HCT116 (cell line): ENCODE data around the gene TMEM52. TPM values are rescaled to one million over a fixed set of nuclear protein-coding genes. Genes with fewer than 3 reads are reported as not detected.
"Not testable (repeated sequence)": the region's sequence is repeated elsewhere in the genome, so short reads cannot be mapped to it uniquely, and the experiment has no call there.

Source experiments
- ATAC-seq: fragments of 200-7000 bp; cut with Tn5 transposase; 2 replicates; pipeline ENCODE4 v1.9.1; 2020; ENCODE audit warnings: mild to moderate bottlenecking, moderate library complexity
- BruUV-seq: library from RNA; stranded (reverse); fragments of 400-500 nt; replicated peaks from 2 replicates; lab custom pipeline; 2021; lab: Mats Ljungman, UMichigan
- CTCF ChIA-PET: fragments of 300-600 bp; sonication (Branson Sonifier 250); formaldehyde crosslinking; loops from one replicate; lab custom pipeline; 2021; ENCODE audit warnings: antibody characterized with exemption; lab: Charles Lee
- POLR2A ChIA-PET: fragments of 300-600, 350-600 bp; sonication (Branson Sonifier 250); formaldehyde crosslinking; loops from one replicate; lab custom pipeline; 2021; ENCODE audit warnings: antibody characterized with exemption; lab: Charles Lee
- RAD21 ChIA-PET, 2 experiments: fragments of 300-600 bp; sonication (Branson Sonifier 250); formaldehyde crosslinking; loops; one replicate each; lab custom pipeline; 2023; ENCODE audit warnings: low total read pairs in 2 of 2; ENCODE audit not compliant: uncharacterized antibody in 2 of 2, unreplicated experiment in 2 of 2, low non-redundant PET in 1 of 2; lab: Charles Lee
- DNase-seq: peaks from one replicate; pipeline ENCODE4 v3.0.0-alpha.2; 2010; ENCODE audit warnings: low read depth, low spot score
- H2AFZ ChIP-seq: fragments of 200-600 bp; shearing (Covaris generic), sonication (generic); 2 replicates; pipeline ENCODE4 v1.6.1; 2017; ENCODE audit warnings: low read depth, mixed run types, mixed read lengths, antibody characterized with exemption, low read length; ENCODE audit not compliant: poor library complexity, severe bottlenecking
- H3K27ac ChIP-seq: 2 replicates; pipeline ENCODE4 v1.5.1; 2012; ENCODE audit warnings: low read depth, low read length
- H3K27me3 ChIP-seq: fragments of 200-600 bp; sonication (generic); 2 replicates; pipeline ENCODE4 v1.6.1; 2016; ENCODE audit warnings: mixed run types, low read length, mixed read lengths; ENCODE audit not compliant: insufficient read depth
- H3K36me3 ChIP-seq, 2 experiments: fragments of 200-500 bp in 1 of 2; fragments of 200-600 bp in 1 of 2; sonication (Bioruptor generic) in 1 of 2; sonication (generic) in 1 of 2; 2 replicates each; pipeline versions ENCODE4 v1.5.1 to v1.6.1; 2014 to 2016; ENCODE audit warnings: low read length in 2 of 2, inconsistent platforms in 1 of 2, mixed read lengths in 1 of 2, mixed run types in 1 of 2; ENCODE audit not compliant: insufficient read depth in 2 of 2, control insufficient read depth in 1 of 2
- H3K4me1 ChIP-seq, 2 experiments: fragments of 200-600 bp in 1 of 2; sonication (generic) in 1 of 2; 2 replicates each; pipeline versions ENCODE4 v1.5.1 to v1.6.1; 2012 to 2017; ENCODE audit warnings: low read length in 2 of 2, inconsistent platforms in 1 of 2, mild to moderate bottlenecking in 1 of 2, mixed read lengths in 1 of 2, mixed run types in 1 of 2, moderate library complexity in 1 of 2; ENCODE audit not compliant: insufficient read depth in 2 of 2, control insufficient read depth in 1 of 2
- H3K4me2 ChIP-seq: fragments of 200-600 bp; sonication (generic); 2 replicates; pipeline ENCODE4 v1.6.1; 2017; ENCODE audit warnings: mixed run types, low read length, mixed read lengths
- H3K4me3 ChIP-seq, 2 experiments: fragments of 200-600 bp in 1 of 2; sonication (generic) in 1 of 2; replicated peaks in 1 of 2; 2 replicates each; pipeline ENCODE4 v1.5.1; 2011 to 2016; ENCODE audit warnings: low read length in 2 of 2, control low read depth in 1 of 2, low read depth in 1 of 2, mild to moderate bottlenecking in 1 of 2, mixed read lengths in 1 of 2, mixed run types in 1 of 2
- H3K79me2 ChIP-seq: fragments of 200-600 bp; sonication (generic); 2 replicates; pipeline ENCODE4 v1.6.1; 2017; ENCODE audit warnings: mild to moderate bottlenecking, mixed run types, low read length, moderate library complexity, mixed read lengths; ENCODE audit not compliant: insufficient read depth
- H3K9ac ChIP-seq: fragments of 200-600 bp; sonication (generic); 2 replicates; pipeline ENCODE4 v1.6.1; 2016; ENCODE audit warnings: low read length, mixed read lengths
- H3K9me2 ChIP-seq: fragments of 200-600 bp; sonication (generic), shearing (Covaris generic); 2 replicates; pipeline ENCODE4 v1.6.1; 2017; ENCODE audit warnings: mixed run types, mild to moderate bottlenecking, moderate library complexity; ENCODE audit not compliant: insufficient read depth
- H3K9me3 ChIP-seq, 2 experiments: fragments of 200-500 bp in 1 of 2; fragments of 200-600 bp in 1 of 2; sonication (Bioruptor generic) in 1 of 2; sonication (generic) in 1 of 2; 2 replicates each; pipeline ENCODE4 v1.6.1; 2014 to 2017; ENCODE audit warnings: low read length in 2 of 2, mixed read lengths in 2 of 2, inconsistent platforms in 1 of 2, low read depth in 1 of 2, mild to moderate bottlenecking in 1 of 2, mixed run types in 1 of 2, moderate library complexity in 1 of 2; ENCODE audit not compliant: control insufficient read depth in 1 of 2, insufficient read depth in 1 of 2
- H4K20me1 ChIP-seq: fragments of 200-600 bp; sonication (generic), shearing (Covaris generic); 2 replicates; pipeline ENCODE4 v1.6.1; 2017; ENCODE audit warnings: mixed run types, mild to moderate bottlenecking, moderate library complexity; ENCODE audit not compliant: insufficient read depth
- CEBPB ChIP-seq: IDR thresholded peaks from 2 replicates; pipeline ENCODE4 v1.6.1; 2012; ENCODE audit warnings: low read depth
- FOSL1 ChIP-seq: IDR thresholded peaks from 2 replicates; pipeline ENCODE4 v1.6.1; 2012; ENCODE audit warnings: low read depth
- RAD21 ChIP-seq: IDR thresholded peaks from 2 replicates; pipeline ENCODE4 v1.6.1; 2012; ENCODE audit warnings: low read depth, mild to moderate bottlenecking
- SP1 ChIP-seq: IDR thresholded peaks from 2 replicates; pipeline ENCODE4 v1.6.1; 2012; ENCODE audit warnings: low read depth
- ZNF274 ChIP-seq: fragments of 200-500 bp; sonication (Bioruptor generic); IDR thresholded peaks from 2 replicates; pipeline ENCODE4 v1.6.1; 2014; ENCODE audit warnings: mild to moderate bottlenecking, low read depth, low read length, inconsistent platforms
- intact Hi-C: fragments of 100-400 bp; cut with micrococcal nuclease; formaldehyde crosslinking; loops from 2 replicates; pipeline ENCODE4 v1.10.0; 2022
- total RNA-seq: library from RNA; stranded (reverse); gene quantifications from one replicate; pipeline ENCODE4 v1.2.1, GENCODE V29; 2021; ENCODE audit not compliant: unreplicated experiment
- TF ChIP-seq, protein P1 (sequence below): IDR thresholded peaks from 2 replicates; pipeline ENCODE4 v1.6.1; 2012
- TF ChIP-seq, protein P2 (sequence below), 3 experiments: fragments of 200-600 bp in 1 of 3; sonication (generic) in 1 of 3; IDR thresholded peaks in 2 of 3; conservative IDR thresholded peaks in 1 of 3; 2 replicates each; pipeline ENCODE4 v1.5.1; 2012 to 2017; ENCODE audit warnings: low read depth in 2 of 3, low read length in 2 of 3, antibody characterized with exemption in 1 of 3, borderline replicate concordance in 1 of 3, control low read depth in 1 of 3, mild to moderate bottlenecking in 1 of 3, mixed read lengths in 1 of 3, mixed run types in 1 of 3, moderate library complexity in 1 of 3; ENCODE audit not compliant: insufficient read depth in 1 of 3

Gene TMEM52
- total RNA-seq, 1 experiment from 2014 or later, result 27.5 TPM

DNA sequence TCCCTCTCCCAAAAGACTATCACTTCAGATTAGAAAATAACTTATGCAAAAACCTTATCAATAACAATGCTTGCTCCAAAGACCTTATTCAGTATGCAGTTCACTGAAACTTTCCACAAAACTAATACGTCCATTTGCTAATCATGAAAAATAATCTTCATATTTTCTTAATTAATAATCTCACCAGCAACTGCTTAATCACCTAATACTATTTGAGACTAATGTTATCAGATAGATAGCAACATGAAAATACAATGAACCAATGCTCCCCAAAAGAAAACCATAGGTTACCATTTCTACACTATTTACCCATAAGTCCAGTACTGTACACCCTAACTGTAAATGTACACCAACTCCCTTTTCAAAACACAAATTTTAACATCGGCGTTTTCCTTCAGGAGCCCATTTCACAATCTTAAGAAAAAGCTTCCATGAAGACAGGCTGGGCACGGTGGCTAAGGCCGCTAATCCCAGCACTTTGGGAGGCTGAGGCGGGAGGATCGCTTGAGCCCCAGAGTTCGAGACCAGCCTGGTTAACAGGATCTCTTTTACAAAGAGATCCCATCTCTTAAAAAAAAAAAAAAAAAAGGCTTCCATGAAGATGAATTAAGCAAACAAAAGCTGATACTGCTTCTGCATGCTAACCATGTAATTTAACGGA is 29.9 kb downstream of the TMEM52 start (continued):
- TF ChIP-seq CEBPB, result no peak
- TF ChIP-seq ZNF274, result no peak

DNA sequence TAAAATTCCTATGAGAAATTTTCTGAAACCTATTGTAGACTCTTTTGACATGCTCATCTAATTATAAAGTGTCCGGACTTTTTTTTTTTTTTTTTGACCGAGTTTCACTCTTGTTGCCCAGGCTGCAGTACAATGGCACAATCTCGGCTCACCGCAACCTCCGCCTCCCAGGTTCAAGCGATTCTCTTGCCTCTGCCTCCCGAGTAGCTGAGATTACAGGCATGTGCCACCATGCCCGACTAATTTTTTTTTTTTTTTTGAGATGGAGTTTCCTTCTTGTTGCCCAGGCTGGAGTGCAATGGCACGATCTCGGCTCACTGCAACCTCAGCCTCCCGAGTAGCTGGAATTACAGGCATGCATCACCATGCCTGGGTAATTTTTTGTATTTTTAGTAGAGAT is 35.2 kb downstream of the TMEM52 start:
- H3K4me2 ChIP-seq, H3K4me3 ChIP-seq, RAD21 ChIA-PET, H2AFZ ChIP-seq, H3K36me3 ChIP-seq, H3K27me3 ChIP-seq, H3K27ac ChIP-seq, BruUV-seq, H3K9me2 ChIP-seq, H3K9ac ChIP-seq, CTCF ChIA-PET, H3K9me3 ChIP-seq, intact Hi-C loops, ATAC-seq, DNase-seq: not testable (repeated sequence)
- peaks cover 26% of the 10 kb centered on the region for H4K20me1 ChIP-seq
- POLR2A ChIA-PET, result interaction anchor here (0.7 kb wide), 1 partner anchor 154 kb away, joined by 3 read pairs; no protein-coding TSS in a partner anchor
- H3K79me2 ChIP-seq, result peaks cover 99% of the 10 kb centered on the region
- H3K4me1 ChIP-seq, result peaks cover 11 to 13% of the 10 kb centered on the region in 2 experiments

DNA sequence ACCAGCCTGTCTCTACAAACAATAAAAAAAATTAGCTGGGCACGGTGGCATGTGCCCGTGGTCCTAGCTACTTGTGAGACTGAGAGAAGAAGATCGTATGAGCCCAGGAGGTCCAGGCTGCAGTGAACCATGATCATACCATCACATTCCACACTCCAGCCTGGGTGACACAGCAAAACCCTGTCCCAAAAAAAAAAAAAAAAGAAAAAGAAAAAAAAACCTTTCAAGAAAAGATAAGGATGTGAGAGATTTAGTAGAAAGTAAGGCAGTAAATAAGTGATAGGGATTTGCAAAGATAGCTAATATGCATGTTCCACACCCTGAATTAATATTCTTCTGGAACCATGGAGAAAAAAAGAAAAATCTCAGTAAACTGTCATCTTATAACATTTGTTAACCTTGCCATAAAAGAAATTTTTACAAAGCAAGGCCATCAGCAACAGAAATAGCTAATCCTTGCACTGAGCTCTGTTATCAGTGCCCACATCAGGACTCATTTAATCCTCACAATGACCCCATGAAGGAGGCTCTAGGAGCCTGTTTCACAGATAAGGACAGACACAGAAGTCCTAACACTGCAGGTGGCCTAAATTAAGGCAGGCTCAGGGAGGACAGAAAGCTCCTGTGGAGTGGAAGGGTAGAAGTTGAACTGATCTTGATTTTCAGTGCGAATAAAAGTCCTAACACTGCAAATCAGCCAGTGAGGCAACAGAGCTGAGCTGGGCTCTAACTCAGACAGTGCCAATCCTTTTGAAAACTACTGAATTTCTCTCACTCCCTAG is 35.8 kb downstream of the TMEM52 start:
- ATAC-seq (no peak), DNase-seq (no peak)
- no peak overlapping the region for H3K27ac ChIP-seq
- ChIA-PET RAD21 (no interaction called here), POLR2A (interaction anchor here (0.7 kb wide), 1 partner anchor 155 kb away, joined by 3 read pairs; no protein-coding TSS in a partner anchor), CTCF (no interaction called here)
- H3K9ac ChIP-seq, result no peak overlapping the region
- H3K4me1 ChIP-seq, result peaks cover 6 to 7% of the 10 kb centered on the region in 2 experiments
- H4K20me1 ChIP-seq, result peaks cover 22% of the 10 kb centered on the region
- no peaks in the 10 kb centered on the region for H3K27me3 ChIP-seq
- BruUV-seq, result no TSS peak
- H3K36me3 ChIP-seq, result no peaks in the 10 kb centered on the region; a peak in 1 of 4 replicates
- H3K9me3 ChIP-seq, result no peaks in the 10 kb centered on the region
- TF ChIP-seq FOSL1, result no peak
- no peak for TF ChIP-seq SP1
- TF ChIP-seq RAD21, result no peak
- TF ChIP-seq, protein P1, sequence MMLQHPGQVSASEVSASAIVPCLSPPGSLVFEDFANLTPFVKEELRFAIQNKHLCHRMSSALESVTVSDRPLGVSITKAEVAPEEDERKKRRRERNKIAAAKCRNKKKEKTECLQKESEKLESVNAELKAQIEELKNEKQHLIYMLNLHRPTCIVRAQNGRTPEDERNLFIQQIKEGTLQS, result no peak
- TF ChIP-seq, protein P2, sequence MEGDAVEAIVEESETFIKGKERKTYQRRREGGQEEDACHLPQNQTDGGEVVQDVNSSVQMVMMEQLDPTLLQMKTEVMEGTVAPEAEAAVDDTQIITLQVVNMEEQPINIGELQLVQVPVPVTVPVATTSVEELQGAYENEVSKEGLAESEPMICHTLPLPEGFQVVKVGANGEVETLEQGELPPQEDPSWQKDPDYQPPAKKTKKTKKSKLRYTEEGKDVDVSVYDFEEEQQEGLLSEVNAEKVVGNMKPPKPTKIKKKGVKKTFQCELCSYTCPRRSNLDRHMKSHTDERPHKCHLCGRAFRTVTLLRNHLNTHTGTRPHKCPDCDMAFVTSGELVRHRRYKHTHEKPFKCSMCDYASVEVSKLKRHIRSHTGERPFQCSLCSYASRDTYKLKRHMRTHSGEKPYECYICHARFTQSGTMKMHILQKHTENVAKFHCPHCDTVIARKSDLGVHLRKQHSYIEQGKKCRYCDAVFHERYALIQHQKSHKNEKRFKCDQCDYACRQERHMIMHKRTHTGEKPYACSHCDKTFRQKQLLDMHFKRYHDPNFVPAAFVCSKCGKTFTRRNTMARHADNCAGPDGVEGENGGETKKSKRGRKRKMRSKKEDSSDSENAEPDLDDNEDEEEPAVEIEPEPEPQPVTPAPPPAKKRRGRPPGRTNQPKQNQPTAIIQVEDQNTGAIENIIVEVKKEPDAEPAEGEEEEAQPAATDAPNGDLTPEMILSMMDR (IDR thresholded peaks at IDR 0.05 in 2 of 3, conservative IDR thresholded peaks at IDR 0.05 in 1 of 3; ENCODE audit: borderline replicate concordance in 1 of 3, insufficient read depth in 1 of 3, low read depth in 2 of 3, low read length in 2 of 3), result no peak
- peaks cover 99% of the 10 kb centered on the region for H3K79me2 ChIP-seq
- no peak overlapping the region for H2AFZ ChIP-seq
- H3K9me2 ChIP-seq, result no peaks in the 10 kb centered on the region
- no peak overlapping the region for H3K4me3 ChIP-seq
- intact Hi-C loops, result no loop called here
- H3K4me2 ChIP-seq, result no peak overlapping the region
